ENCODE measurements around the gene ANKRD9.

The ANKRD9 gene

GRCh38 chr14:102525929-102526497, 16.4 kb upstream of the ANKRD9 start:
- H3K4me3 ChIP-seq (ENCODE audit: insufficient read depth, low read length, poor library complexity, severe bottlenecking): no peak overlapping the region
- H3K9ac ChIP-seq (ENCODE audit: low read length): no peak overlapping the region
- H3K36me3 ChIP-seq (ENCODE audit: low read length): no peaks in the 10 kb centered on the region
- H3K9me2 ChIP-seq (replicated peaks; ENCODE audit: insufficient read depth, low read length): no peaks in the 10 kb centered on the region
- TF ChIP-seq CTCF (IDR thresholded peaks at IDR 0.05; ENCODE audit: insufficient read depth, low read length, poor library complexity, severe bottlenecking): no peak
- peak overlapping the region; percentile 70 for H2AFZ ChIP-seq (ENCODE audit: low read depth, low read length, severe bottlenecking)
- H3K27me3 ChIP-seq (ENCODE audit: low read length): no peaks in the 10 kb centered on the region
- H3K27ac ChIP-seq (ENCODE audit: low read depth, low read length): no peak overlapping the region
- no peaks in the 10 kb centered on the region for H3F3A ChIP-seq (ENCODE audit: insufficient read depth)
- no peaks in the 10 kb centered on the region for H4K20me1 ChIP-seq (ENCODE audit: low read depth, low read length)
- no peaks in the 10 kb centered on the region for H3K79me2 ChIP-seq (ENCODE audit: insufficient read depth, low read length)
- H3K4me2 ChIP-seq (ENCODE audit: low read depth, low read length, poor library complexity, severe bottlenecking): peak overlapping the region; percentile 68
- no peaks in the 10 kb centered on the region for H3K9me3 ChIP-seq (ENCODE audit: insufficient read depth, low read length)

- TF ChIP-seq CTCF (IDR thresholded peaks at IDR 0.05; ENCODE audit: insufficient read depth, low read length, poor library complexity, severe bottlenecking) (no peak), EZH2phosphoT487 (conservative IDR thresholded peaks at IDR 0.05; ENCODE audit: low read length) (no peak)
- Histone ChIP-seq H3K79me2 (ENCODE audit: insufficient read depth, low read length) (no peaks in the 10 kb centered on the region), H3K9me3 (ENCODE audit: insufficient read depth, low read length) (no peaks in the 10 kb centered on the region), H3K27ac (ENCODE audit: low read depth, low read length) (no peak overlapping the region), H2AFZ (ENCODE audit: low read depth, low read length, severe bottlenecking) (peak overlapping the region; percentile 75), H3K4me2 (ENCODE audit: low read depth, low read length, poor library complexity, severe bottlenecking) (peak overlapping the region; percentile 68), H3K4me3 (ENCODE audit: insufficient read depth, low read length, poor library complexity, severe bottlenecking) (peak overlapping the region; percentile 51), H3F3A (ENCODE audit: insufficient read depth) (no peaks in the 10 kb centered on the region), H3K27me3 (ENCODE audit: low read length) (no peaks in the 10 kb centered on the region), H4K20me1 (ENCODE audit: low read depth, low read length) (no peaks in the 10 kb centered on the region), H3K9me2 (replicated peaks; ENCODE audit: insufficient read depth, low read length) (no peaks in the 10 kb centered on the region), H3K36me3 (ENCODE audit: low read length) (no peaks in the 10 kb centered on the region), H3K9ac (ENCODE audit: low read length) (peak overlapping the region; percentile 59)
Observed at GRCh38 chr14:102525219-102525928, 15.8 kb upstream of the ANKRD9 start.

GRCh38 chr14:102524451-102525218, 15.1 kb upstream of the ANKRD9 start:
- TF ChIP-seq EZH2phosphoT487 (conservative IDR thresholded peaks at IDR 0.05; ENCODE audit: low read length): no peak
- peak; percentile 98 for TF ChIP-seq CTCF (IDR thresholded peaks at IDR 0.05; ENCODE audit: insufficient read depth, low read length, poor library complexity, severe bottlenecking)
- Histone ChIP-seq H3K27me3 (ENCODE audit: low read length) (no peaks in the 10 kb centered on the region), H3K9me2 (replicated peaks; ENCODE audit: insufficient read depth, low read length) (no peaks in the 10 kb centered on the region), H4K20me1 (ENCODE audit: low read depth, low read length) (no peaks in the 10 kb centered on the region), H3K9ac (ENCODE audit: low read length) (peak overlapping the region; percentile 59), H3K79me2 (ENCODE audit: insufficient read depth, low read length) (no peaks in the 10 kb centered on the region), H3K27ac (ENCODE audit: low read depth, low read length) (no peak overlapping the region), H3K36me3 (ENCODE audit: low read length) (no peaks in the 10 kb centered on the region), H3K4me3 (ENCODE audit: insufficient read depth, low read length, poor library complexity, severe bottlenecking) (peak overlapping the region; percentile 51), H2AFZ (ENCODE audit: low read depth, low read length, severe bottlenecking) (peak overlapping the region; percentile 75), H3F3A (ENCODE audit: insufficient read depth) (no peaks in the 10 kb centered on the region), H3K4me2 (ENCODE audit: low read depth, low read length, poor library complexity, severe bottlenecking) (peak overlapping the region; percentile 68), H3K9me3 (ENCODE audit: insufficient read depth, low read length) (no peaks in the 10 kb centered on the region)

Data from SU-DHL-6 (cell line).